Measurements from ENCODE around the gene PVR.

The PVR gene

DNA sequence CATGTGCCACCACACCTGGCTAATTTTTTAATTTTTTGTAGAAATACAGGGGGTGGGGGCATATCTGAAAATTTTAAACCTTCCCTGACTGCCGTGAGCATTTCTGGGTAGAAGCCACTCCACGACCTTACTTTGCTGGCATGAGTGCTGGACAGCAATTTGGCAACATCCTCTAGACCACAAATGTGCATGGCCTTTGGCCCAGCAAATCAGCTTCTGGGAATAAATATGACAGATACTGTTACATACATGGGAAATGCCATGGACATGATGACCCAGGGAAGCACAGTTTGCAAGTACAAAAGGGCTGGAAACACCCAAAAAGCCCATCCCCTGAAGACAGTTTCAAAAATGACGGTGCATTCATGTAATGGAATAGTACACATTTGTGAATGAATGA lies 3.2 kb upstream of the PVR start:
- TF ChIP-seq EZH2phosphoT487 (IDR thresholded peaks at IDR 0.05; ENCODE audit: borderline replicate concordance) = no peak
- TF ChIP-seq, protein P1, sequence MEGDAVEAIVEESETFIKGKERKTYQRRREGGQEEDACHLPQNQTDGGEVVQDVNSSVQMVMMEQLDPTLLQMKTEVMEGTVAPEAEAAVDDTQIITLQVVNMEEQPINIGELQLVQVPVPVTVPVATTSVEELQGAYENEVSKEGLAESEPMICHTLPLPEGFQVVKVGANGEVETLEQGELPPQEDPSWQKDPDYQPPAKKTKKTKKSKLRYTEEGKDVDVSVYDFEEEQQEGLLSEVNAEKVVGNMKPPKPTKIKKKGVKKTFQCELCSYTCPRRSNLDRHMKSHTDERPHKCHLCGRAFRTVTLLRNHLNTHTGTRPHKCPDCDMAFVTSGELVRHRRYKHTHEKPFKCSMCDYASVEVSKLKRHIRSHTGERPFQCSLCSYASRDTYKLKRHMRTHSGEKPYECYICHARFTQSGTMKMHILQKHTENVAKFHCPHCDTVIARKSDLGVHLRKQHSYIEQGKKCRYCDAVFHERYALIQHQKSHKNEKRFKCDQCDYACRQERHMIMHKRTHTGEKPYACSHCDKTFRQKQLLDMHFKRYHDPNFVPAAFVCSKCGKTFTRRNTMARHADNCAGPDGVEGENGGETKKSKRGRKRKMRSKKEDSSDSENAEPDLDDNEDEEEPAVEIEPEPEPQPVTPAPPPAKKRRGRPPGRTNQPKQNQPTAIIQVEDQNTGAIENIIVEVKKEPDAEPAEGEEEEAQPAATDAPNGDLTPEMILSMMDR (conservative IDR thresholded peaks at IDR 0.05; ENCODE audit: low read length) = no peak
- H3K27me3 ChIP-seq (ENCODE audit: insufficient read depth, low read length, poor library complexity, severe bottlenecking) = no peaks in the 10 kb centered on the region
- H3K4me3 ChIP-seq (ENCODE audit: low read length, poor library complexity, severe bottlenecking) = no peak overlapping the region
- no peaks in the 10 kb centered on the region for H4K20me1 ChIP-seq (ENCODE audit: insufficient read depth, low read length, poor library complexity, severe bottlenecking)
- H3F3A ChIP-seq (ENCODE audit: low read depth) = no peaks in the 10 kb centered on the region
- H3K4me1 ChIP-seq (ENCODE audit: insufficient read depth, low read length, poor library complexity, severe bottlenecking) = no peaks in the 10 kb centered on the region
- H2AFZ ChIP-seq (ENCODE audit: low read length) = no peak overlapping the region
- no peaks in the 10 kb centered on the region for H3K9me2 ChIP-seq (replicated peaks; ENCODE audit: low read depth, low read length)
- H3K4me2 ChIP-seq (ENCODE audit: low read depth, low read length, poor library complexity, severe bottlenecking) = no peak overlapping the region
- no peaks in the 10 kb centered on the region for H3K79me2 ChIP-seq (ENCODE audit: insufficient read depth, low read length)
- H3K9me3 ChIP-seq (ENCODE audit: insufficient read depth, low read depth, low read length) = no peaks in the 10 kb centered on the region
- H3K36me3 ChIP-seq (ENCODE audit: insufficient read depth, low read length) = no peaks in the 10 kb centered on the region
- no peak overlapping the region for H3K9ac ChIP-seq (ENCODE audit: low read depth, low read length, poor library complexity, severe bottlenecking)

- Histone ChIP-seq H3K9ac (ENCODE audit: low read depth, low read length, poor library complexity, severe bottlenecking) (no peak overlapping the region), H3K36me3 (ENCODE audit: insufficient read depth, low read length) (no peaks in the 10 kb centered on the region), H3K4me3 (ENCODE audit: low read length, poor library complexity, severe bottlenecking) (no peak overlapping the region), H2AFZ (ENCODE audit: low read length) (no peak overlapping the region), H3K9me2 (replicated peaks; ENCODE audit: low read depth, low read length) (no peaks in the 10 kb centered on the region), H3K27me3 (ENCODE audit: insufficient read depth, low read length, poor library complexity, severe bottlenecking) (no peaks in the 10 kb centered on the region), H3K4me1 (ENCODE audit: insufficient read depth, low read length, poor library complexity, severe bottlenecking) (no peaks in the 10 kb centered on the region), H3K79me2 (ENCODE audit: insufficient read depth, low read length) (no peaks in the 10 kb centered on the region), H3K9me3 (ENCODE audit: insufficient read depth, low read depth, low read length) (no peaks in the 10 kb centered on the region), H4K20me1 (ENCODE audit: insufficient read depth, low read length, poor library complexity, severe bottlenecking) (no peaks in the 10 kb centered on the region), H3K4me2 (ENCODE audit: low read depth, low read length, poor library complexity, severe bottlenecking) (no peak overlapping the region), H3F3A (ENCODE audit: low read depth) (no peaks in the 10 kb centered on the region)
- TF ChIP-seq, protein P1 (conservative IDR thresholded peaks at IDR 0.05; ENCODE audit: low read length) = no peak
- no peak for TF ChIP-seq EZH2phosphoT487 (IDR thresholded peaks at IDR 0.05; ENCODE audit: borderline replicate concordance)
Measured at GRCh38 chr19:44641501-44642265, 2.0 kb upstream of the PVR start.

DNA sequence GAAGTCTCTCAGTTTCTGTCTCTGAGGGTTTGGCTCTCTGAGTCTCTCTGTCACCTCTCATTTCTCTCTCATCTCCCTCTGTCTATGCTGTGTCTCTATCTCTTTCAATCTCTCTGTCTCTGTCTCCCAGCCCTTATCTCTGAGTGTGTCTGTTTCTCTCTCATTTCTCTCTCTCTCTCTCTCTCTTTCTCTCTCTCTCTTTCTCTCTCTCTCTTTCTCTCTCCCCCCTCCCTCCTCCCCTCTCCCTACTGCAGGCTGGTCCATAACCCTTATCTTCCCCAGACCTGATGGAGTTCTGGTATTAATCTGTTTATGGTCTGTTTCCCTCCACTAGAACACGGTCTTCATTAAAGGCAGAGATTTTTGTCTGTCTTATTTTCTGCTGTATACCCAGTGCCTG lies 1.3 kb upstream of the PVR start:
- Histone ChIP-seq H2AFZ (ENCODE audit: low read length) (no peak overlapping the region), H3F3A (ENCODE audit: low read depth) (no peaks in the 10 kb centered on the region), H3K4me3 (ENCODE audit: low read length, poor library complexity, severe bottlenecking) (no peak overlapping the region), H3K36me3 (ENCODE audit: insufficient read depth, low read length) (no peaks in the 10 kb centered on the region), H4K20me1 (ENCODE audit: insufficient read depth, low read length, poor library complexity, severe bottlenecking) (no peaks in the 10 kb centered on the region), H3K9me2 (replicated peaks; ENCODE audit: low read depth, low read length) (no peaks in the 10 kb centered on the region), H3K27me3 (ENCODE audit: insufficient read depth, low read length, poor library complexity, severe bottlenecking) (no peaks in the 10 kb centered on the region), H3K79me2 (ENCODE audit: insufficient read depth, low read length) (no peaks in the 10 kb centered on the region), H3K4me2 (ENCODE audit: low read depth, low read length, poor library complexity, severe bottlenecking) (no peak overlapping the region), H3K9me3 (ENCODE audit: insufficient read depth, low read depth, low read length) (no peaks in the 10 kb centered on the region), H3K9ac (ENCODE audit: low read depth, low read length, poor library complexity, severe bottlenecking) (no peak overlapping the region), H3K4me1 (ENCODE audit: insufficient read depth, low read length, poor library complexity, severe bottlenecking) (no peaks in the 10 kb centered on the region)
- TF ChIP-seq EZH2phosphoT487 (IDR thresholded peaks at IDR 0.05; ENCODE audit: borderline replicate concordance) = no peak

Data from Loucy (cell line).